Mucosa of gallbladder (tissue), 1 donor: ENCODE data around the gene PPIP5K2. TPM values are rescaled to one million over a fixed set of nuclear protein-coding genes. Genes with fewer than 3 reads are reported as not detected.

Source experiments
- DNase-seq: peaks from one replicate; pipeline ENCODE4 v3.0.0-alpha.2; 2020; ENCODE audit warnings: low spot score
- total RNA-seq: library from RNA; stranded (reverse); gene quantifications from one replicate; pipeline ENCODE4 v1.2.1, GENCODE V29; 2021
- donor health status: DM: no; HTN: no; CAD: no.

Gene PPIP5K2
- total RNA-seq, 1 donor from 2014 or later = 35.3 TPM

GRCh38 chr5:103245761-103246160 lies 125.7 kb downstream of the PPIP5K2 start:
- no peak for DNase-seq

- no peak for DNase-seq
Observed at GRCh38 chr5:103247118-103247517, 127.0 kb downstream of the PPIP5K2 start.

DNA sequence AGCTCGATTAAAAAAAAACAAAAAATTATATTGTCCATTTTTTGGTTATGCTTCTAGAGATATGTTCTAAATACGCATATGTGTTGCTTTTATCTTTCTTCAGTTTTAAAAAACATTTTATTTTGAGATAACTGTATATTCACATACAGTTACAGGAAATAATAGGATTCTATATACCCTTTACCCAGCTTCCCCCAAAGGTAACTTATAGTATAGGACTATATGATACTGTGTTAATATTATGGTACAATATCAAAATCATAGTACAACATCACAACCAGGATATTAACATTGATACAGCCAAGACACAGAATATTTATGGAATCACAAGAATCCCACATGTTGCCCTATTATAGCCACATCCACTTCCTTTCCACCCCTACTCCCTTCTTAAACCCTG lies 129.0 kb downstream of the PPIP5K2 start:
- DNase-seq = no peak

- no peak for DNase-seq
Observed at GRCh38 chr5:103254921-103255320, 134.8 kb downstream of the PPIP5K2 start.

GRCh38 chr5:103255691-103256090 lies 135.6 kb downstream of the PPIP5K2 start:
- DNase-seq = no peak

- DNase-seq = no peak
Observed at GRCh38 chr5:103256178-103256577, 136.1 kb downstream of the PPIP5K2 start.

- DNase-seq = peak; percentile 96
Observed at GRCh38 chr5:103258368-103258956, 138.4 kb downstream of the PPIP5K2 start, which contains the start of gene MACIR. TSS of gene MACIR (plus strand) at chr5:103258763. CDS start at chr5:103275920, 17,157 bp downstream.

- DNase-seq = peak; percentile 36
Observed at GRCh38 chr5:103258957-103259704, 139.0 kb downstream of the PPIP5K2 start.

- peak; percentile 21 for DNase-seq
Observed at GRCh38 chr5:103259705-103260355, 139.7 kb downstream of the PPIP5K2 start.

DNA sequence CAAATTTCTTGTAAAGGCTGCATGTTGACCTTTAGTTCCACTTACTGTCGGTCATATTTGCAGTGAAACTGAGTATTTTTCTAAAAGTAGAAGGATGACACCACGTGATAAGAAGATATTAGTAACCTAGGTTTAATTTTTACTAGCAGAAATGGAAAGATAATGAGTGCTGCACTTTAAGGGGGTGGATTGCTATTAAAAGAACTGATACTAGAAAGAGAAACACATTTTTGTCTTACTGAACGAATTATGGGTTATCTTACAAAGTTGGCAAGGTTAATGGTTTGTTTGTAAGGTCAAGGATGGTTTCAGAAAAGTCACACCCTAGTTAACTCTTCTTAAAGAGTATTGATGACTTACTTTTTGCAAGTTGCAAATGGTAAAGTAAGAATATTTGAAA lies 140.8 kb downstream of the PPIP5K2 start:
- DNase-seq = no peak

Other genes with a start within 250 kb of the PPIP5K2 start
- 9.2 TPM for gene GIN1, start 163 bp upstream of the PPIP5K2 start, total RNA-seq
- 13.0 TPM for gene MACIR, start 138.5 kb downstream of the PPIP5K2 start, total RNA-seq